Uterus (tissue), 4 donors: Measurements from ENCODE around the gene ARMC8. TPM values are rescaled to one million over a fixed set of nuclear protein-coding genes. Genes with fewer than 3 reads are reported as not detected.
A peak's percentile ranks its signal among the peaks of the same experiment; 100 is the strongest.

Experiments used
- DNase-seq, 2 donors: peaks; one replicate each; pipeline ENCODE4 v3.0.0-alpha.2; 2019 to 2020
- H3K27ac ChIP-seq, 2 donors: fragments of 200-600 bp; sonication (generic); 1 replicate in 1 of 2; 2 replicates in 1 of 2; pipeline ENCODE4 v1.5.1; 2016 to 2018
- H3K27me3 ChIP-seq, 2 donors: fragments of 200-600 bp; sonication (generic); one replicate each; pipeline ENCODE4 v1.5.1; 2018 to 2019; ENCODE audit warnings: control low read depth in 1 of 2
- H3K36me3 ChIP-seq, 2 donors: fragments of 200-600 bp; sonication (generic); one replicate each; pipeline ENCODE4 v1.5.1; 2019; ENCODE audit warnings: control low read depth in 1 of 2
- H3K4me1 ChIP-seq, 2 donors: fragments of 200-600 bp; sonication (generic); one replicate each; pipeline ENCODE4 v1.5.1; 2018 to 2019; ENCODE audit warnings: control low read depth in 1 of 2
- H3K4me3 ChIP-seq, 2 donors: fragments of 200-600 bp; sonication (generic); 1 replicate in 1 of 2; 2 replicates in 1 of 2; pipeline ENCODE4 v1.5.1; 2018 to 2019; ENCODE audit warnings: mild to moderate bottlenecking in 1 of 2
- H3K9me3 ChIP-seq, 2 donors: fragments of 200-600 bp; sonication (generic); one replicate each; pipeline ENCODE4 v1.5.1; 2019; ENCODE audit warnings: control low read depth in 1 of 2
- POLR2A ChIP-seq, 2 donors: fragments of 450-650 bp; IDR thresholded peaks; one replicate each; pipeline ENCODE4 v1.6.1; 2016; ENCODE audit warnings: antibody characterized with exemption in 2 of 2, mild to moderate bottlenecking in 1 of 2, moderate library complexity in 1 of 2
- intact Hi-C: fragments of 100-400 bp; cut with DNase I; formaldehyde crosslinking; loops from one replicate; pipeline ENCODE4 v1.15.1; 2023; ENCODE audit warnings: low total_unique reads
- total RNA-seq, 4 donors: library from RNA; depleted of rRNA in 3 of 4; stranded (reverse); fragments of >200 nt in 3 of 4; gene quantifications; one replicate each; pipeline versions ENCODE4 v1.1.0 to v1.2.4, GENCODE V29; 2014 to 2023
- TF ChIP-seq, protein P1 (sequence below), 4 experiments: fragments of 200-600 bp in 2 of 4; fragments of 450-650 bp in 2 of 4; sonication (generic) in 2 of 4; IDR thresholded peaks; one replicate each; pipeline ENCODE4 v1.5.1; 2016 to 2019; ENCODE audit warnings: antibody characterized with exemption in 4 of 4, mild to moderate bottlenecking in 2 of 4, moderate library complexity in 1 of 4
- donor health status: DM: yes; HTN: yes; CAD: no.

Gene ARMC8
- total RNA-seq, 4 donors from 2014 or later = 38.7 to 85.1 (median 64.6) TPM

- Histone ChIP-seq H3K36me3 (no peaks in the 10 kb centered on the region), H3K27ac (peak overlapping the region; percentile 79 to 81), H3K27me3 (no peaks in the 10 kb centered on the region), H3K4me3 (peak overlapping the region; percentile 58 to 88), H3K9me3 (no peaks in the 10 kb centered on the region), H3K4me1 (no peaks in the 10 kb centered on the region)
- intact Hi-C loops = no loop called here
- no peak for DNase-seq
- no peak for TF ChIP-seq POLR2A (IDR thresholded peaks at IDR 0.05)
- TF ChIP-seq, protein P1, sequence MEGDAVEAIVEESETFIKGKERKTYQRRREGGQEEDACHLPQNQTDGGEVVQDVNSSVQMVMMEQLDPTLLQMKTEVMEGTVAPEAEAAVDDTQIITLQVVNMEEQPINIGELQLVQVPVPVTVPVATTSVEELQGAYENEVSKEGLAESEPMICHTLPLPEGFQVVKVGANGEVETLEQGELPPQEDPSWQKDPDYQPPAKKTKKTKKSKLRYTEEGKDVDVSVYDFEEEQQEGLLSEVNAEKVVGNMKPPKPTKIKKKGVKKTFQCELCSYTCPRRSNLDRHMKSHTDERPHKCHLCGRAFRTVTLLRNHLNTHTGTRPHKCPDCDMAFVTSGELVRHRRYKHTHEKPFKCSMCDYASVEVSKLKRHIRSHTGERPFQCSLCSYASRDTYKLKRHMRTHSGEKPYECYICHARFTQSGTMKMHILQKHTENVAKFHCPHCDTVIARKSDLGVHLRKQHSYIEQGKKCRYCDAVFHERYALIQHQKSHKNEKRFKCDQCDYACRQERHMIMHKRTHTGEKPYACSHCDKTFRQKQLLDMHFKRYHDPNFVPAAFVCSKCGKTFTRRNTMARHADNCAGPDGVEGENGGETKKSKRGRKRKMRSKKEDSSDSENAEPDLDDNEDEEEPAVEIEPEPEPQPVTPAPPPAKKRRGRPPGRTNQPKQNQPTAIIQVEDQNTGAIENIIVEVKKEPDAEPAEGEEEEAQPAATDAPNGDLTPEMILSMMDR (IDR thresholded peaks at IDR 0.05) = no peak
These were observed 13.2 kb upstream of the ARMC8 start for GRCh38 chr3:138173769-138174420.

DNA sequence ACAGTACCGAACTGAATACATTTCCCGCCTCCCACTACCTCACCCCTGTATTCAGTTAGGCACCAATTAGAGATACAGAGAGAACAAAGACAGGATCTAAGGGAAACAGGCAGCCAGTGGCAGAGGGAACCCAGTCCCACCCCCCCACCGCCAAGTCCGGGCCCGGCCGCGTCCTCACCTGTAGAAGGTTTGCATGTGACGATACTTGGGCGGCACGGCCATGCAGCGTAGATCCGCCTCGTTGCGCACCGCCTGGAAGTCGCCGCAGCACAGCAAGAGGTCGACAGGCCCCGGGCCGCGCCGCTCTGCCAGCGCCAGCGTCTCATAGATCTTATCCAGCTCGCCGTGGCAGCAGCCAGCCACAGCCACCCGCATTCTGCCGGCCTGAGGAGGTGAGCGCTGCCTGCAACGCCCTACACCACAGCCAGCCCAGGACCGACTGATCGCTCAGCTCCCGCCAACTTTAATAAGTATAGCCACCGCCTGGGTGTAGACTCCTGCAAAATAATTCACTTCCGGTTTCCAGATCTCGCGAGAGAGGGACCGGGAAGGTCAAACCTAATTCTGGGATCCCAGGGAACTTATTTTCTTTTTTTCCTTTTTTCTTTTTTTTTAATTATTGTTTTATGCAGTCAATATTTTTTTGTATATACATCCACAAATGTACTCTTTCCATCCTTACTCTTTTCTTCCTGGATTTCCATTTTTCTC, 12.5 kb upstream of the ARMC8 start, which contains the start of gene DBR1:
DBR1 (minus strand) TSS at position 501 of the 711 bp plus-strand sequence; CDS start at position 375, 126 bp downstream.
- intact Hi-C loops = no loop called here
- peak; percentile 71 to 87 for DNase-seq
- Histone ChIP-seq H3K27me3 (no peaks in the 10 kb centered on the region), H3K36me3 (no peaks in the 10 kb centered on the region), H3K4me3 (peak within 1 kb of the TSS; percentile 58 to 88), H3K27ac (peak within 1 kb of the TSS; percentile 79 to 81), H3K4me1 (no peaks in the 10 kb centered on the region), H3K9me3 (no peaks in the 10 kb centered on the region)
- TF ChIP-seq, protein P1 (IDR thresholded peaks at IDR 0.05) = no peak
- TF ChIP-seq POLR2A (IDR thresholded peaks at IDR 0.05) = peak; percentile 57 to 77

DNA sequence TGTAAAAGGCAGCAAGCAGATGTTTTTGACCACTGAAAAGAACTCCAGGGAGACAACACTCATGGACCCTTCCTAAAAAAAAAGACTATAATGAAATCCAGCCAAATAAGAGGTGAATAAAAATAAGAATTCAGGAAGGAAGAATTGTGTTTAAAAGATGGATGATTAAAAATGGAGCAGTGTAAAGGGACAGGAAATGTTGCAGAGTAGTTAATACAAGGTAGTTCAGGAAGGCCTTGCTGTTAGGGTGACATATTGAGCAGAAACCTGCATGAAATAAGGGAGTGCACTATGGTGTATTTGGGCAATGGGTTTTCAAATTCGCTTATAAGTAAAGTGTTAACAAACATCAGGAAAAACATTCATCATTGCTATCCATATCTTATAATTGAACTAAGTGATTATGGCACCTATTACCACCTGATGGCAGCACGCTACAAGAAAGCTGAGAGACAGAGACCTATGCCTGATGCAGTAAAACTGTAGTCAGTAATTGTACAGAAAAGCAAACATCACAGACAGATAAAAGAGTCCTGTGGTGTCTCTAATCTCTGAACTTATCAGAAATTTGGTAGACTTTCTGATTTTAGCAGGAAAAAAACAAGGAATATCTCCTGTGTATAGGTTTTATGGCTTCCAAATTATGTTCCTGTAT, 6.6 kb upstream of the ARMC8 start:
- Histone ChIP-seq H3K9me3 (no peaks in the 10 kb centered on the region), H3K4me1 (no peaks in the 10 kb centered on the region), H3K27ac (no peak overlapping the region), H3K4me3 (no peak overlapping the region), H3K36me3 (no peaks in the 10 kb centered on the region), H3K27me3 (no peaks in the 10 kb centered on the region)
- TF ChIP-seq POLR2A (IDR thresholded peaks at IDR 0.05) = no peak
- TF ChIP-seq, protein P1 (IDR thresholded peaks at IDR 0.05) = no peak
- no peak for DNase-seq
- intact Hi-C loops = no loop called here

- no peak for DNase-seq
- no peaks in the 10 kb centered on the region for H3K9me3 ChIP-seq
- no peaks in the 10 kb centered on the region for H3K27me3 ChIP-seq
- no peak overlapping the region for H3K27ac ChIP-seq
- TF ChIP-seq, protein P1 (IDR thresholded peaks at IDR 0.05) = no peak
- no peak for TF ChIP-seq POLR2A (IDR thresholded peaks at IDR 0.05)
- H3K4me3 ChIP-seq = no peak overlapping the region
- H3K4me1 ChIP-seq = peaks cover 0 to 4% of the 10 kb centered on the region in 2 donors
- no peaks in the 10 kb centered on the region for H3K36me3 ChIP-seq
- intact Hi-C loops = no loop called here
These were observed 2.1 kb upstream of the ARMC8 start for GRCh38 chr3:138184994-138185393.

GRCh38 chr3:138186221-138186620, 880 bp upstream of the ARMC8 start:
- Histone ChIP-seq H3K27ac (peak overlapping the region in 1 of 2 donors; percentile 94), H3K27me3 (no peaks in the 10 kb centered on the region), H3K36me3 (no peaks in the 10 kb centered on the region), H3K9me3 (no peaks in the 10 kb centered on the region), H3K4me1 (peaks cover 0 to 4% of the 10 kb centered on the region in 2 donors), H3K4me3 (peak overlapping the region in 1 of 2 donors; percentile 78)
- no peak for DNase-seq
- intact Hi-C loops = no loop called here
- TF ChIP-seq, protein P1 (IDR thresholded peaks at IDR 0.05) = no peak
- TF ChIP-seq POLR2A (IDR thresholded peaks at IDR 0.05) = no peak
